Measurements from ENCODE around the gene CCDC169. TPM values are rescaled to one million over a fixed set of nuclear protein-coding genes. Genes with fewer than 3 reads are reported as not detected.

The CCDC169 gene
- total and polyA plus RNA-seq, 2 experiments from 2014 or later, result 1.9 to 7.7 TPM

DNA sequence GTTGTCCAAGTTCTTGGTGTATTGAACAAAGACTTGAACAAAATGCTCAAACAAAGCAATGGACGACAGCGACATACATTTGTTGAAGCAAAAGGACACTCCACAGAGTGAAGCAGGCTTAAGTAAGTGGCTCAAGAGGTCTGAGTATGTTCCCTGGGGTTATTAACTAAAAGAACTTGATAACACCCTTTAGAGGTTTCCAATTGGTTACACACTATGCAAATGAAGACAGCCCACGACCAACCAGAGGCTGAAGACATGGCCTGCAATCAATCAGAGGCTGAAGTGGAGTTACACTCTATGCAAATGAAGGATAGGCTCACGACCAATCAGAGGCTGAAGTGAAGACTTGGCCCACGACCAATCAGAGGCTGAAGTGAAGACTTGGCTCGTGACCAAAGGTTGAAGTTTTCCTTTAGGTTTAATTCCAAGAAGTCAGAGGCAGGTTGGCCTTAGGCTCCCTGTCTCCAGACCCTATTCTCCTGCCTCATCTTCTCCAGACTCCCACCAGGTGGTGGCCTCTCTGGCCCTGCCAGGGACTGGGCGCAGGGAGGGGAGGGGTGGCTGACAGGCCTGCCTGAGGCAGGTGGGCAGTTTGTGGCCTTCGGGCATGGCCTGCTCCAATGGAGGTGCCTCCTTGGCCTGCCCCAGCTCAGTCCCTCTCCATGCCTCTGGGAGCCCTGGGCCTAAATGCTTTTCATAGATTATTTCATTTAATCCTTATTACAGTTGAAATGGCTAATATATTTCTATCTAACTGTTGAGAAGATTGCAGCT is 38.1 kb downstream of the CCDC169 start:
- H2AFZ ChIP-seq, result no peak overlapping the region
- TF ChIP-seq EZH2 (IDR thresholded peaks at IDR 0.05; ENCODE audit: borderline replicate concordance) (no peak), EZH2phosphoT487 (IDR thresholded peaks at IDR 0.05; ENCODE audit: low read depth, severe bottlenecking, unreplicated experiment) (no peak)
- TF ChIP-seq, protein P1, sequence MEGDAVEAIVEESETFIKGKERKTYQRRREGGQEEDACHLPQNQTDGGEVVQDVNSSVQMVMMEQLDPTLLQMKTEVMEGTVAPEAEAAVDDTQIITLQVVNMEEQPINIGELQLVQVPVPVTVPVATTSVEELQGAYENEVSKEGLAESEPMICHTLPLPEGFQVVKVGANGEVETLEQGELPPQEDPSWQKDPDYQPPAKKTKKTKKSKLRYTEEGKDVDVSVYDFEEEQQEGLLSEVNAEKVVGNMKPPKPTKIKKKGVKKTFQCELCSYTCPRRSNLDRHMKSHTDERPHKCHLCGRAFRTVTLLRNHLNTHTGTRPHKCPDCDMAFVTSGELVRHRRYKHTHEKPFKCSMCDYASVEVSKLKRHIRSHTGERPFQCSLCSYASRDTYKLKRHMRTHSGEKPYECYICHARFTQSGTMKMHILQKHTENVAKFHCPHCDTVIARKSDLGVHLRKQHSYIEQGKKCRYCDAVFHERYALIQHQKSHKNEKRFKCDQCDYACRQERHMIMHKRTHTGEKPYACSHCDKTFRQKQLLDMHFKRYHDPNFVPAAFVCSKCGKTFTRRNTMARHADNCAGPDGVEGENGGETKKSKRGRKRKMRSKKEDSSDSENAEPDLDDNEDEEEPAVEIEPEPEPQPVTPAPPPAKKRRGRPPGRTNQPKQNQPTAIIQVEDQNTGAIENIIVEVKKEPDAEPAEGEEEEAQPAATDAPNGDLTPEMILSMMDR (IDR thresholded peaks at IDR 0.05; ENCODE audit: poor library complexity), result no peak
- H4K20me1 ChIP-seq (ENCODE audit: insufficient read depth, poor library complexity, severe bottlenecking), result no peaks in the 10 kb centered on the region
- no peaks in the 10 kb centered on the region for H3K9me2 ChIP-seq (replicated peaks; ENCODE audit: insufficient read depth)
- H3K9me3 ChIP-seq (ENCODE audit: low read depth), result no peaks in the 10 kb centered on the region
- no peak overlapping the region for H3K4me2 ChIP-seq
- H3K27me3 ChIP-seq, result no peaks in the 10 kb centered on the region
- no peaks in the 10 kb centered on the region for H3K4me1 ChIP-seq (ENCODE audit: insufficient read depth)
- H3K36me3 ChIP-seq (replicated peaks; ENCODE audit: insufficient read depth, low read depth), result no peaks in the 10 kb centered on the region
- no peaks in the 10 kb centered on the region for H3K79me2 ChIP-seq
- WGBS (ENCODE audit: low lambda C conversion rate, missing lambda C conversion rate), result 92% methylated on average over 8 of the region's 8 CpGs
- DNase-seq (ENCODE audit: low spot score), result no peak
- no peak overlapping the region for H3K4me3 ChIP-seq
- H3K27ac ChIP-seq, result no peak overlapping the region

DNA sequence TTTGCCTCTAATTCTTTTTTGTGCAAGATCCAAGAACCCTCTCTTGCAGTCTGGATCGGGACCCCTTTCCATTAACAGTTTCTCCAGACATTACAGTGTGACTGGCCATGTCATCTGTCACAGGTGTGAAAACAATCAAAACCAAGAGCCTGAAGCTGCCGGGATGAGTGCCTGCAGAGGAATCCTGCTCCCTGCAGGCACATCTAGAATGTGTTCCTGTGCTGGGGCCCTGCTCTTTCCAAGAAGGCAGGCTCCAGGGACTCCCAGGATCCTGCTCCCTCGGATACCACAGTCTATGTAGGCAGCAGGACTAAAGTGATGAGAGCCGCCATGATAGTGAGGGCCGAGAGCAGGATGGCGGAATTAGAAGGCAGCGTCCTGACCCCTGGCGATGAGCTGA is 38.8 kb downstream of the CCDC169 start:
- Histone ChIP-seq H3K79me2 (no peaks in the 10 kb centered on the region), H3K27ac (no peak overlapping the region), H3K4me2 (no peak overlapping the region), H3K9me3 (ENCODE audit: low read depth) (no peaks in the 10 kb centered on the region), H3K4me1 (ENCODE audit: insufficient read depth) (no peaks in the 10 kb centered on the region), H3K9me2 (replicated peaks; ENCODE audit: insufficient read depth) (no peaks in the 10 kb centered on the region), H2AFZ (no peak overlapping the region), H4K20me1 (ENCODE audit: insufficient read depth, poor library complexity, severe bottlenecking) (no peaks in the 10 kb centered on the region), H3K27me3 (no peaks in the 10 kb centered on the region), H3K36me3 (replicated peaks; ENCODE audit: insufficient read depth, low read depth) (no peaks in the 10 kb centered on the region), H3K4me3 (no peak overlapping the region)
- WGBS (ENCODE audit: low lambda C conversion rate, missing lambda C conversion rate), result 83% methylated on average over 8 of the region's 8 CpGs
- TF ChIP-seq, protein P1 (IDR thresholded peaks at IDR 0.05; ENCODE audit: poor library complexity), result no peak
- TF ChIP-seq EZH2phosphoT487 (IDR thresholded peaks at IDR 0.05; ENCODE audit: low read depth, severe bottlenecking, unreplicated experiment) (no peak), EZH2 (IDR thresholded peaks at IDR 0.05; ENCODE audit: borderline replicate concordance) (no peak)
- DNase-seq (ENCODE audit: low spot score), result no peak

DNA sequence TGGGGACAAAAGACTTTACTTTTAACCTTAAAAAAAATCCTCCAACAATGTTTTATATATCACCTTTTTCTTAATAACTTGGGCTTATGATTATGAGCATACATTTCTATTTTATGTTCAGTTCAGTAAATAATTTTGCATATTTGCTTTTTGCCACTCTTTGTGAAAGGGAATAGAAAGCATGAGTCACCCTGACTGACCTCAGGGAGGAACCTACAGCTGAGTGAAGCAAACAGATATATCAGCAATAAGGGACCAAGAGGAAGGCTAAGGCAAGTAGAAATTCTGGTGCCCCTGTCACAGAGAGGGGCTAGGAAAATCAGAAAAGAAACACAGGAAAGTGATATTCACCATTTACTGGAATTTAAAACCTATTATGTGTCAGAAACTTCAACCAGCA is 46.1 kb downstream of the CCDC169 start:
- Histone ChIP-seq H3K36me3 (replicated peaks; ENCODE audit: insufficient read depth, low read depth) (no peaks in the 10 kb centered on the region), H3K79me2 (no peaks in the 10 kb centered on the region), H3K27me3 (no peaks in the 10 kb centered on the region), H3K27ac (no peak overlapping the region), H3K4me3 (no peak overlapping the region), H3K9me3 (ENCODE audit: low read depth) (no peaks in the 10 kb centered on the region), H3K9me2 (replicated peaks; ENCODE audit: insufficient read depth) (no peaks in the 10 kb centered on the region), H3K4me1 (ENCODE audit: insufficient read depth) (no peaks in the 10 kb centered on the region), H2AFZ (no peak overlapping the region), H4K20me1 (ENCODE audit: insufficient read depth, poor library complexity, severe bottlenecking) (no peaks in the 10 kb centered on the region), H3K4me2 (no peak overlapping the region)
- DNase-seq (ENCODE audit: low spot score), result no peak
- TF ChIP-seq, protein P1 (IDR thresholded peaks at IDR 0.05; ENCODE audit: poor library complexity), result no peak
- TF ChIP-seq EZH2 (IDR thresholded peaks at IDR 0.05; ENCODE audit: borderline replicate concordance) (no peak), EZH2phosphoT487 (IDR thresholded peaks at IDR 0.05; ENCODE audit: low read depth, severe bottlenecking, unreplicated experiment) (no peak)

Data from hepatocyte (in vitro differentiated cells).